GM12878 (cell line): ENCODE results near the gene TBCD. TPM values are rescaled to one million over a fixed set of nuclear protein-coding genes. Genes with fewer than 3 reads are reported as not detected.

Experiments used
- ATAC-seq: fragments of 200-7000 bp; cut with Tn5 transposase; 3 replicates; pipeline ENCODE4 v1.9.1; 2020; ENCODE audit warnings: mild to moderate bottlenecking, moderate library complexity
- BruUV-seq: library from RNA; stranded (reverse); fragments of 400-500 nt; replicated peaks from 2 replicates; lab custom pipeline; 2021; lab: Mats Ljungman, UMichigan
- CTCF ChIA-PET: fragments of 300-600 bp; sonication (Branson Sonifier 250); formaldehyde crosslinking; extraction: SDS; loops from one replicate; lab custom pipeline; 2021; ENCODE audit warnings: inconsistent platforms; lab: Yijun Ruan, JAX
- POLR2A ChIA-PET: fragments of 350-600 bp; formaldehyde crosslinking; extraction: SDS; loops from one replicate; lab custom pipeline; 2021; ENCODE audit warnings: inconsistent platforms; lab: Charles Lee
- RAD21 ChIA-PET: fragments of 300-600 bp; sonication (Branson Sonifier 250); formaldehyde crosslinking; loops from one replicate; lab custom pipeline; 2023; ENCODE audit warnings: antibody characterized with exemption; ENCODE audit not compliant: unreplicated experiment; lab: Charles Lee
- SMC1A ChIA-PET: fragments of 300-600 bp; sonication (Branson Sonifier 250); formaldehyde crosslinking; loops from one replicate; lab custom pipeline; 2023; ENCODE audit not compliant: unreplicated experiment, uncharacterized antibody; lab: Charles Lee
- DNase-seq: peaks from one replicate; pipeline ENCODE4 v3.0.0-alpha.2; 2011; ENCODE audit warnings: low read depth, low spot score
- FAIRE-seq: peaks from 3 replicates; lab custom pipeline; 2011; peaks lifted over from hg19 to GRCh38; lab: Jason Lieb, UNC
- H2AFZ ChIP-seq: 2 replicates; pipeline ENCODE4 v1.6.0; 2011; ENCODE audit warnings: low read depth, low read length, control low read depth; ENCODE audit not compliant: control insufficient read depth
- H3K27ac ChIP-seq: 2 replicates; pipeline ENCODE4 v1.5.1; 2011; ENCODE audit warnings: control low read depth; ENCODE audit not compliant: control insufficient read depth, insufficient read depth
- H3K27me3 ChIP-seq, 2 experiments: replicated peaks in 1 of 2; 2 replicates each; pipeline versions ENCODE4 v1.6.0 to v1.6.1; 2011; ENCODE audit warnings: low read length in 1 of 2; ENCODE audit not compliant: control insufficient read depth in 2 of 2, insufficient read depth in 2 of 2
- H3K36me3 ChIP-seq, 2 experiments: 2 replicates each; pipeline ENCODE4 v1.5.1; 2011; ENCODE audit warnings: low read length in 1 of 2; ENCODE audit not compliant: control insufficient read depth in 2 of 2, insufficient read depth in 2 of 2
- H3K4me1 ChIP-seq: 2 replicates; pipeline ENCODE4 v1.6.1; 2011; ENCODE audit warnings: mild to moderate bottlenecking, low read length, moderate library complexity, mixed read lengths; ENCODE audit not compliant: control insufficient read depth, insufficient read depth
- H3K4me2 ChIP-seq: 2 replicates; pipeline ENCODE4 v1.6.0; 2011; ENCODE audit warnings: control low read depth; ENCODE audit not compliant: control insufficient read depth, insufficient read depth
- H3K4me3 ChIP-seq: fragments of 200-600 bp; sonication (generic); 2 replicates; pipeline ENCODE4 v1.5.1; 2016
- H3K79me2 ChIP-seq: 2 replicates; pipeline ENCODE4 v1.6.0; 2011; ENCODE audit warnings: low read length; ENCODE audit not compliant: control insufficient read depth, insufficient read depth
- H3K9ac ChIP-seq: 2 replicates; pipeline ENCODE4 v1.8.0; 2011; ENCODE audit warnings: low read length, control low read depth, mixed read lengths; ENCODE audit not compliant: control insufficient read depth, insufficient read depth
- H3K9me3 ChIP-seq: replicated peaks from 3 replicates; pipeline ENCODE4 v1.5.1; 2011; ENCODE audit warnings: mild to moderate bottlenecking, low read length; ENCODE audit not compliant: control insufficient read depth, insufficient read depth
- H4K20me1 ChIP-seq: 2 replicates; pipeline ENCODE4 v1.6.0; 2011; ENCODE audit not compliant: control insufficient read depth, insufficient read depth
- CBFB ChIP-seq: IDR thresholded peaks from 2 replicates; pipeline ENCODE4 v1.6.1; 2016; ENCODE audit warnings: antibody characterized with exemption, low read depth
- CEBPB ChIP-seq, 2 experiments: fragments of 150-350 bp in 1 of 2; IDR thresholded peaks; 2 replicates each; pipeline ENCODE4 v1.6.1; 2012 to 2014; ENCODE audit warnings: low read depth in 2 of 2, low read length in 2 of 2, borderline replicate concordance in 1 of 2, inconsistent platforms in 1 of 2
- EP300 ChIP-seq, 2 experiments: fragments of 150-350 bp in 1 of 2; IDR thresholded peaks; 2 replicates each; pipeline ENCODE4 v1.6.1; 2011 to 2012; ENCODE audit warnings: low read depth in 2 of 2, low read length in 2 of 2, borderline replicate concordance in 1 of 2, improper control_type of control experiment in 1 of 2, inconsistent platforms in 1 of 2; ENCODE audit not compliant: control insufficient read depth in 1 of 2
- GATAD2B ChIP-seq: fragments of 450-650 bp; conservative IDR thresholded peaks from 2 replicates; pipeline ENCODE4 v1.6.1; 2017; ENCODE audit warnings: low read depth, mild to moderate bottlenecking, moderate library complexity
- JUND ChIP-seq: IDR thresholded peaks from 2 replicates; pipeline ENCODE4 v1.6.1; 2012; ENCODE audit warnings: low read depth, mild to moderate bottlenecking, low read length, improper control_type of control experiment, moderate library complexity
- NFYA ChIP-seq: IDR thresholded peaks from 2 replicates; pipeline ENCODE4 v1.6.1; 2011; ENCODE audit warnings: low read depth, mild to moderate bottlenecking, low read length, improper control_type of control experiment, borderline replicate concordance
- SMC3 ChIP-seq: IDR thresholded peaks from 2 replicates; pipeline ENCODE4 v1.6.1; 2011; ENCODE audit warnings: low read length, improper control_type of control experiment, borderline replicate concordance
- TAF1 ChIP-seq: IDR thresholded peaks from 2 replicates; pipeline ENCODE4 v1.6.1; 2011; ENCODE audit warnings: mild to moderate bottlenecking, low read depth, low read length, borderline replicate concordance
- WGBS: methylation state at CpG from one replicate; pipeline ENCODE4 v1.1.6; 2016; ENCODE audit warnings: low lambda C conversion rate; ENCODE audit not compliant: insufficient replicate concordance, insufficient coverage; ENCODE audit errors: missing lambda C conversion rate; 5-methylcytosine and 5-hydroxymethylcytosine counted together
- in situ Hi-C: fragments of 300-500 bp; cut with MboI; formaldehyde crosslinking; loops from 9 replicates; pipeline ENCODE4 v1.14.3; 2018; ENCODE audit warnings: mixed read lengths
- intact Hi-C: fragments of 100-400 bp; cut with micrococcal nuclease; formaldehyde crosslinking; loops from one replicate; pipeline ENCODE4 v1.14.2; 2022; ENCODE audit not compliant: unreplicated experiment
- polyA plus RNA-seq, 11 experiments: library from polyadenylated mRNA; depleted of rRNA in 4 of 11; unstranded in 6 of 11; stranded (reverse) in 5 of 11; fragments of >200 nt; fragmentation: Nextera tagmentation in 4 of 11; fragmentation: Illumina TruSeq in 1 of 11; extraction: Ambion mirVana in 4 of 11; extraction: Trizol in 1 of 11; gene quantifications; 1 replicate in 1 of 11; 2 replicates in 10 of 11; pipeline versions ENCODE4 v1.2.1 to v1.2.3, GENCODE V29; 2011 to 2016; ENCODE audit warnings: inconsistent platforms in 2 of 11, missing spikeins in 2 of 11, low read depth in 1 of 11
- total RNA-seq, 4 experiments: library from RNA; depleted of rRNA in 3 of 4; stranded (reverse); fragments of >200 nt in 3 of 4; fragmentation: Illumina TruSeq in 1 of 4; extraction: Trizol in 1 of 4; gene quantifications; 2 replicates each; pipeline versions ENCODE4 v1.2.1 to v1.2.3, GENCODE V29; 2013 to 2021
- TF ChIP-seq, protein P1 (sequence below): IDR thresholded peaks from 2 replicates; pipeline ENCODE4 v1.6.1; 2011; ENCODE audit warnings: low read depth, low read length, improper control_type of control experiment, borderline replicate concordance

TBCD gene
- total and polyA plus RNA-seq, 10 of the 15 experiments (the other 5 are each of a cell fraction or from before 2014, with no cell fraction given): 10.3 to 114 (median 52.4) TPM

DNA sequence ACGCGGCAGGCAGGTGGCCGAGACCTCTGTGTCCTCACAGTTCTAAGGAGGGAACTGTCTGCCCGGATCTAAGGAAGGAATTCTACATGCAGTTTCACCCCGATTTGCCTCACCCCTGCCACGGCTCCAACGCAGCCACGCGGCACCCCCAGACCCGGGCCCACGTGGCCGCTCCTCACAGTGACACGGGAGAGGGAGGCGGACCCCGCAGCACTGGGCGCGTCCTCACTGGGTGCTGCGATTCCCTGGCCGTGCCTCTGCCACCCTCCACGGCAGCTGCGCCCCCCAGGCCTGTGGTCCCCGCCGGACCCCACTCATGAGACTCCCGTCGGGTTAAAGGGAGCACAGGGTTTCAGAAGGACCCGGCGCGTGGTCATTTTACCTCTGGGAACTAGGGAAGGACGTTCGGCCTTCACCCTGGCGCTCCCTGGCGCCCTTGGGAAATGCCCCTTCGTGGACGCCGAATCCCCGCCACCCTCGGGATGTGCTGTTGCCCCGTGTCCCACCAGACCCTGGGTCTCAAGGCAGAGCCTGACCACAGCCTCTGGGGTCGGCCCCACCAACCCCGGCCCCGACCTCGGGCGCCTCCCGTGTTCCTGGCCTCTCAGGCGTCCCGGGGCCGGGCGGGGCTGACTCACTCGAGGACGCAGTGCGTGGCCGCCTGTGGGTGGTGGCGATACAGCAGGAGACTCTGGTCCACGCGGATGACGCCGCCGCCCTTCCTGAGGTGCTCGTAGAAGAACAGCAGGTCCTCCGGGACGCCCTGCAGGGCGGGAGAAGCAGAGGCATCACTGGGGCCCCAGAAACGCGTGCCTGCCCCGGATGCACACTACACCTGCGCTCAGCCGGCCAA is 208.8 kb downstream of the TBCD start:
- no TSS peak for BruUV-seq
- TF ChIP-seq CEBPB (IDR thresholded peaks at IDR 0.05; ENCODE audit: borderline replicate concordance in 1 of 2, low read depth in 2 of 2, low read length in 2 of 2) (no peak), NFYA (no peak), SMC3 (no peak), JUND (no peak), GATAD2B (no peak), CBFB (no peak), TAF1 (no peak), EP300 (IDR thresholded peaks at IDR 0.05; ENCODE audit: borderline replicate concordance in 1 of 2, control insufficient read depth in 1 of 2, low read depth in 2 of 2, low read length in 2 of 2) (no peak)
- TF ChIP-seq, protein P1, sequence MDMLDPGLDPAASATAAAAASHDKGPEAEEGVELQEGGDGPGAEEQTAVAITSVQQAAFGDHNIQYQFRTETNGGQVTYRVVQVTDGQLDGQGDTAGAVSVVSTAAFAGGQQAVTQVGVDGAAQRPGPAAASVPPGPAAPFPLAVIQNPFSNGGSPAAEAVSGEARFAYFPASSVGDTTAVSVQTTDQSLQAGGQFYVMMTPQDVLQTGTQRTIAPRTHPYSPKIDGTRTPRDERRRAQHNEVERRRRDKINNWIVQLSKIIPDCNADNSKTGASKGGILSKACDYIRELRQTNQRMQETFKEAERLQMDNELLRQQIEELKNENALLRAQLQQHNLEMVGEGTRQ: no peak
- TF ChIP-seq, all 136 proteins: peak for 0
- H3K79me2 ChIP-seq: no peaks in the 10 kb centered on the region
- no peak overlapping the region for H3K4me2 ChIP-seq
- no peaks in the 10 kb centered on the region for H4K20me1 ChIP-seq
- in situ Hi-C loops (no loop called here), intact Hi-C loops (no loop called here)
- H2AFZ ChIP-seq: no peak overlapping the region
- RAD21 ChIA-PET: no interaction called here
- no peaks in the 10 kb centered on the region for H3K27me3 ChIP-seq
- no peaks in the 10 kb centered on the region for H3K4me1 ChIP-seq
- H3K27ac ChIP-seq: no peak overlapping the region
- FAIRE-seq (no peak), DNase-seq (no peak), ATAC-seq (no peak)
- 87% methylated on average over 49 of the region's 67 CpGs for WGBS
- H3K9me3 ChIP-seq: no peaks in the 10 kb centered on the region; the same call in 2 of the 3 replicates
- POLR2A ChIA-PET: no interaction called here
- CTCF ChIA-PET: no interaction called here
- no peaks in the 10 kb centered on the region for H3K36me3 ChIP-seq
- H3K9ac ChIP-seq: no peak overlapping the region
- H3K4me3 ChIP-seq: no peak overlapping the region
- SMC1A ChIA-PET: no interaction called here
